ENCODE results near the gene GALNT11. TPM values are rescaled to one million over a fixed set of nuclear protein-coding genes. Genes with fewer than 3 reads are reported as not detected.
"Not testable (repeated sequence)": the region's sequence is repeated elsewhere in the genome, so short reads cannot be mapped to it uniquely, and the experiment has no call there.

The GALNT11 gene
- total RNA-seq: 68.3 TPM

DNA sequence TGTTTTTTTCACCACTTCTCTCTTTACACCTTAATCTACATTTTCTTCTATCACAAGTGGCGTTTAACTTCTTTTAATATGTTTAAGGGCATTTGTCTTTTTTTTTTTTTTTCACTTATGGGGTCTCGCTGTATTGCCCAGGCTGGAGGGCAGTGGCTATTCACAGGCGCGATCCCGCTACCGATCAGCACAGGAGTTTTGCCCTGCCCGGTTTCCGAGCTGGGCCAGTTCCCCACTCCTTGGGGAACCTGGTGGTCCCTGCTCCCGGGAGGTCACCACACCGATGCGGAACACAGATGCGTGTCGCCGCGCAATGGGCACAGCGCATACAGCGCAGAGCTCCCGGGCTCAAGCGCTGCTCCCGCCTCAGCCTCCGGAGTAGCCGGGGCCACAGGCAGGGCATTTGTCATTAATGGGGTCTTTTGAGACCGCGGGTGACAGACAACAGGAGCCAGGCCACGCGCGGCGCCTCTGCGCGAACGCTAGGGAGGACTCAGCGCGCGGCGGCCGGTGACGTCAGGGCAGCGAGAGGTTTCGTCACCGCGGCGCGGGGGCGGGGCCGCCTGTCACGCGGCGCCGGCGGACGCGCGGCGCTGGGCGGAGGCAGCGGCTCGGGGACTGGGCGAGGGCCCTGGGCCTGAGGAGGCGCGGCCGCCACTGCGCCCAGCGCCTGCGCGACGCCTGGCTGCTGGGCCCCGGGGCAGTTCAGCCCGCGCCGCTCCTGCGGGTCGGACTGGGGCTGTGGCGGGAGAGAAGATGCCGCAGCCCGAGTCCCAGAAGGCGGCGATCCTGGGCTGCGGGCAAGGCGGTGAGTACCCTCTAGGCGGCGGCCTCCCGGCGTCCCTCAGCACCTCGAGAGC is at the start of gene GALNT11:
Gene GALNT11, plus strand, starts transcription at position 598 of the 860 bp plus-strand sequence. CDS start 68,554 bp downstream, outside the sequence.
- DNase-seq: peak; percentile 93

DNA sequence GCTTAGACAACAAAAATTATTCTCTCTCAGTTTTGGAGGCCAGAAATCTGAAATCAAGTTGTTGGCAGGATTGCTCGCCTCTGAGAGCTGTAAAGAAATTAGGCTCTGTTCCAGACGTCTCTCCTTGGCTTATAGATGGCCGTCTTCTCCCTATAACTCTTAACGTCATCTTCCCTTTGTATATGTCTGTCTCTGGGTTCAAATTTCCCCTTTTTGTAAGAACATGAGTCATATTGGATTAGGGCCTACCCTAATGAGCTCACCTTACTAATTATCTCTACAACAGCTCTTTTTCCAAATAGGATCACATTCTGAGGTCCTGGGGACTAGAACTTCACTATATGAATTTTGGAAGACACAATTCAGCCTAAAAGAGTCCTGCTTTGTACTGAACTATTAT is 46.9 kb upstream of the GALNT11 start:
- DNase-seq: no peak

DNA sequence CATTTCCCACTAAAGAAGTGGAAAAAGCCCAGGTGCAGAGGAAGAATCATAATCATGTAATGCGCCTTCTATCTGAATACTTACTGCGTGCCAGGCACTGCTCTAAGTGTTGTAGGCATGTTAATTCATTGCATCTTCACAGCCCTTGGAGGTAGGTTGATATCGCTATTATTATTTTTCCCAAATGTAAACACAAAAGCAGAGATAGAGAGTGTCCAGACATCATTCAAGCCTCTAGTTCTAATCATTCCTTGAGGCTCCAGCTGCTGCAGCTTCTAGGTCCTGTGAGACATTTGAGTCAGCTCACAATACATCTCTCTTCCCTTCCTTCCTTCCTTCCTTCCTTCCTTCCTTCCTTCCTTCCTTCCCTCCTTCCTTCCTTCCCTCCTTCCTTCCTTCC is 44.3 kb upstream of the GALNT11 start:
- DNase-seq: no peak

DNA sequence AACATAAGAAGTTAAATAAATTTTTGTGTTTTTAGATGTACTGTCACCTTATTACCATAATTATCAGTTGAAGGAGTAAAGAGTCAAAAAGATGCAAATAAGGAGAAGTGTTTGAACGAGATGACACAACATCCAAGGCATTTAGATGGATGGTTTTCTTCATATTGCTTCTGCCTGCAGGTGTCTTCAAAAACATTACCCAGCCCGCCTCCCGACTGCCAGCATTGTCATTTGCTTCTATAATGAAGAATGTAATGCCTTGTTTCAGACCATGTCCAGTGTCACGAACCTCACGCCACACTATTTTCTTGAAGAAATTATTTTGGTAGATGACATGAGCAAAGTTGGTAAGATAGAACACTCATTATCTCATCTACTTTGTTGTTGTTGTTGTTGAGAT is 42.7 kb upstream of the GALNT11 start:
- DNase-seq: no peak

DNA sequence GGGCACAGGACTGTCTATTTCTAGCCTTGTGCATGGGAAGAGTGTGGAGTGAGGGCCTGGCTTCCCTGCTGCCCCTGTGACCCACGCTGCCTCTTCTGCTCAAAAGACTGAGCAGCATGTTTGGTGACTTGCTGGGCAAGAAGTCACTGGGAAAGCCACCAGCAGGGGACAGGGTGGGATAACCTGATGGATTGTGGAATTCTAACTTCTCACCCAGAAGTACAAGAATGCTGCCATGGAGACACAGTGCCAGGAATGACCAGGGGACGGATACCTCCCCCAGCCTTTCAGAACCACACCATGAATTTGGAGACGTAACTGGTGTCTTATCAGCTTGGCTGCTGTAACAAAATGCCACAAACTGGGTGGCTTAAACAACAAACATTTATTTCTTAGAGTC is 40.9 kb upstream of the GALNT11 start:
- DNase-seq: no peak

DNA sequence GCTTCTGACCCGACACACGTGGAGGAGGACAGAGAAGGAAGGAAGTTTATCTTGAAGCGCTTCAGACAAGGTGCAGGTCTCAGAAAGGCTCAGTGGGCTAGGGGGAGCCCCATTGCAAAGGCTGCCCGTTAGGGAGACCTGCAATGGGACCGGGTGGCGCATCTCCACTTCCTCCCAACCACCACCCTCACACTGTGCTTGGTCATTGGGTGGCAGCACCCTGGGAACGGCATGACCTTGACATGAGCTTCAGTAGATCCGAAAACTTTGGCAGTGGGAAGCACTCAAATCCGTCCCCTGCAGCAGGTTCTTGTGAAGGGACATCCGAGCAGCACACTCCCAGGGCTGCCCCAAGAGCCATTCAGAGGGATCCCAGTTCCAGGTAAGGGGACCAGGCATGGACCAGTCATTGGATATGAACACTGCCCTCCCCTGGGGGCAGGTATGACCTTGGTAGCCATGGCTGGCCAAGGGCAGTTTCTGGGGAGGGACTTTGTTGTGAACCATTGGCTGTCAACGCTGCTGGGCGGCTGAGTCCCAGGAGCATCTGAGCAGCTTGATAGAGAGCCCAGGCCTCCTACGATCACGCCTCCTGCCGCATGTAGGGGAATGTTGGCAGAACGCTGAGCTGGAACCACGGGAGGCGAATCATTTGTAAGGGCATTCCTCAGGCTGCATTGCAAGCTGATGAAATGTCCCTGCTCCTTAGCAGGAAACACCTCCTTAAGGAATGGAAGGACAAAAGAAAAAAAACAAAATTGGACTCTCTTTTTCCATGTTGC is 37.5 kb upstream of the GALNT11 start:
- no peak for DNase-seq

DNA sequence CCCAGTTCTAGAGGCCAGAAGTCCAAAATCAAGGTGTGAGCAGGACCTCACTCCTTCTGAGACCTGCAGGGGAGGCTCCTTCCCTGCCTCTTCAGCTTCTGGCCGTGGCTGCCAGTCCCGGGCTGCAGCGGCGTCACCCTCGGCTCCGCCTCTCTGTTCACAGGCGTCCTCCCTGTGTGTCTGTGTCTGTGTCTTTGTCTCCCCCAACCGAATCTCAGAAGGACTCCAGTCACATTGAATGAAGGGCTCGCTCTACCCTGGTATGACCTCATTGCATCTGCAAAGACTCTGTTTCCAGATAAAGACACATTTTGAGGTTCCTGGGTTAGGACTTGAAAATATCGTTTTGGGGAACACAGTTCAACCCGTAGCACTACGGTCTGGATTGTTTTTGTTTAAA is 33.1 kb upstream of the GALNT11 start:
- DNase-seq: peak; percentile 53

DNA sequence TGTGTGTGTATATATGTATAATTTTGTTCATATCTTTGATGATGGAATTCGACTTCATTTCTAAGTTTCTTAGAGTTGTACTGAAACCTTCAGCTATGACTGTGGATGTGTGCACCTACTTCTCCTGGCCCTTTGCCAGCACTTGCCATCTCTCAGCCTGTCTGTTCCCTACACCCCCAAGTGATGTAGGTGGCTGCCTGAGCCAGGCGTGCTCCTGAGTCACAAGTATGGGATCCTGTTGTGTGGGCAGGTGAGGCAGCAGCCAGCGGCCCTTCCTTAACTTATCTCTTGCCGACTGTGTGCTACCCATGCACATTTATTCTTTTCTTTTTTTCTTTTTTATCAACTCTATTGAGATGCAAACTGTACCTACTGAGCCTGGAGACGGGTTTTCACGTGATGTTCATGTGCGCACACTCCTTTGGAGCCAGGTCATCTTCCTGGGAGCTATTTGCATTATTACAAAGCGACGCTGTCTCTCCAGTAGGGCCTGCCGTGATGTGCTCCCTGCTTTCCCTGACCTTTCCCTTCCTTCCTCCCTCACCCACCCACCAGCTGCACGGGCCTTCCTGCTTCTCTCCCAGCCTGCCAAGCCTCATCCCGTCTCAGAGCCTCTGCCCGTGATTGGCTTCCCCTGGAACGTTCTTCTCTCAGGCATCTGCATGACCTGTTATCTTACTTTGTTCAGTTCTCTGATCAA is 31.3 kb upstream of the GALNT11 start:
- no peak for DNase-seq

DNA sequence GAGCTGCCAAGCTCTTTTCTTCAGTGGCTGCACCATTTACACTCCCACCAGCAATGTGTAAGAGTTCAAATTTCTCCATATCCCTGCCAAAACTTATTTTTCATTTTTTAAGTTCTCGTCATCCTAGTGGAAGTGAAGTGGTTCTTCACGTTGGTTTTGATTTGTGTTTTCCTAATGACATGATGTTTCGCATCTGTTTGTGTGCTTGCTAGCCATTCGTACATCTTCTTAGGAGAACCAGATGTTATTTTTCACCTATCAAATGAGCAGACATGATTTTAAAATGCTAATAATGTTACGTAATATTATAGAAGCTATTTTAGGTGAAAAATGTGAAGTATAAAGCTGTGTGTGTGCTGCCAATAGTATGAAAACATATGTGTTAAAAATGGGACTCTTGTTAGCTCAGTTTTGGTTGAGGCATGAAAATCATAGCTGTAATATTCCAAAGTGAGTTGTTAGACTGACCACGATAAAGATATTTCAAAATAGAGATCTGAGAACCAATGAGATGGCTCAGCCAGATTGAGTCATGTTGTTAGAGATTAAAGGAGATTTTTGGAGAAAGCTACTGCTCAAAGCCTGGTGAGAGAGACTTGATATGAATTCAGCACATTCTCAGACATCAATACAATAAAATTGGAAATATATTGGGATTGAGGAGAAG is 25.9 kb upstream of the GALNT11 start:
- no peak for DNase-seq

DNA sequence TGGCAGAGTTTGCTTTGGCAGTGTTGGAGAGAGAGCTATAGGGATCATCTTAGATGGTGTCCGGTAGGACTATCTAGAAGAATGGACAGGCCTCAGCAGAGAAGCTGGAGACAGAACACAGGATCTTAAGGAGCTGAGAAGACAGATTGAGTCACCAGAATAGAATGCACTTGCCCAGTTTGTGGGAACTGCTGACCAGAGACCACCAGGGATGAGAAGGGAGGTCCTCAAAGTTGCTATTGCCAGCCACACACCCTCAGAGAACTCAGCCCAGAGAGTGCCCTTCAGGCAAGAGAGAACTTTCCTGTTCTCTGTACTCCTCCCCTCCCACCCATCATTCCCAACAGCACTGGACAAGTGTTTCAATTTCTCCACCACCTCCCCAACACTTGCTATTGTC is 25.3 kb upstream of the GALNT11 start:
- no peak for DNase-seq

DNA sequence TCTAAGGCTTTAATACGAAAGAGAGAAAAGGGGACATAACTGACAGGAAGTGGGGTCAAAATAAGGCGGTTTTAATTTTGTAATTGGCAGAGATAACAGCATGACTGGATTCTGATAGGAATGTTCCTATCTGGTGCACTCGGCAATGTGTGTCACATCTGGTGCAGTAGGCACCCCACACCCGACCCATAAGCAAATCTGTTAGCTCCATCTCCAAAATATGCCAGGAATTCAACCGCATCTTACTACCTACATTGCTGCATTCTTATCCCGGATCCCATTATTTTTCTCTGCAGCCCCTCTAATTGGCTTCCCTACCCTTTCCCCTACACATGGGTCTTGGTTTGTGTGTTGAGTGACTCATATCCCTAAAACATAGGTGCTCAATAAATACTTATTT is 19.1 kb upstream of the GALNT11 start:
- DNase-seq: no peak

DNA sequence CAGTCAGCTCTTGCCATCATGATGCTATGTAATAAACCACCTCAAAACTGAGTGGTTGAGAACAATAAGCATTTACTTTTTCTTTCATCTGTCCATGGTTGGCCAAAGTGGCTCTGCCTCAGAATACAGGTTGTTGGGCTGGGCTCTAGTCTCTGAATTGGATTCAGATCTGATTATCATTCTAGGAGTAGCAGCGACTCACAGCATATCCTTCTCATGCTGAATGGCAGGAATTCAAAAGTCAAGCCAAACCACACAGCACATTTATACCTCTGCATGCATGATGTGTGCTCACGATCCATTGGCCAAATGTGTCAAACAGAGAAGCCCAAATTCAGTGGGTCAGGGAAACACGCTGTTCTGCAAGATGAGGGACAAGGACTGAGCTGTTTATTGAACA is 13.6 kb upstream of the GALNT11 start:
- DNase-seq: no peak

DNA sequence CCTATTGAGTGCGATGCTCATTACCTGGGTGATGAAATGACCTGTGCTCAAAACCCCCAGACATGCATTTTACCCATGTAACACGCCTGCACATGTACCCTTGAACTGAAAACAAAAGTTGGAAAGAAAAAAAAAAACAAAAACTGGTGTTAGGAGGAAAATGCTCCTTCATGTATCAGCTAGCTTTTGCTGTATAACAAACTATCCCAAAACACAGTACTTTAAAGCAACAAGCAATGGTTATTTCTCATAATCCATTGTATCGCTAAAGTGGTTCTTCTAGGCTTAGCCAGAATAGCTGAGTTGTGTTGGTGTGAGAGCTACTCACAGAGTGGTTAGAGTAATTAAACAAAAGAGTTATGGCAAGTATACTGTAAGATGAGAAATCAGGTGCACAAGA is 12.2 kb upstream of the GALNT11 start:
- DNase-seq: no peak

DNA sequence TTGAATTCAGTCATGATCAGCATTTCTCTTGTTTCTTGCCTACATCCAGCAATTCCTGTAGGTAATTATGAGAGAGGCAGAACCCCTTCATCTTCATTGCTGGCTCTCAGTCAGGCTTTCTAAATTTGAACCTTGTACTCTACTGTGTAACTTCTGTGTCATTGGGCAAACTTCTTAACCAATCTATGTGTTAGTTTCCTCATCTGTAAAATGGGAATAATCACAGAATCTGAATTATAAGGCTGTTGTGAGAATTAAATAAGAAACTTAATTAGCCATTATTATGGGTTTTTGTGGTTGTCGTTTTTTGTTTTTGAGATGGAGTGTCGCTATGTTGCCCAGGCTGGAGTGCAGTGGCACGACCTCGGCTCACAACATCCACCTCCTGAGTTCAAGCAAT is 11.5 kb upstream of the GALNT11 start:
- DNase-seq: no peak

DNA sequence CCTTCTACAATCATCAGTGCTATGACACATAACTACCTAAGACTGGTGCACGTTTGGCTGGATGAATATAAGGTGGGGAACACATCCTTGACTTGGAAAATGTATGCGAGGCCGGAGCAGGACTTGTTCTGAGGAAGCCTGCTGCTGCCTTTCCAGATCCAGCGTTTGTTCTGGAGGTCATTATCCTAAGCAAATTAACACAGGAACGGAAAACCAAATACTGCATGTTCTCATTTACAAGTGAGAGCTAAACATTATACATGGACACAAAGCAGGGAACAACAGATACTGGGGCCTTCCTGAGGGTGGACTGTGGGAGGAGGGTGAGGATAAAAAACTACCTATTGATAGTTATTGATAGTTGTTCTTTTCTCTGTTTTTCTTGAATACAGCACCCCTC is 10.8 kb upstream of the GALNT11 start:
- no peak for DNase-seq

DNA sequence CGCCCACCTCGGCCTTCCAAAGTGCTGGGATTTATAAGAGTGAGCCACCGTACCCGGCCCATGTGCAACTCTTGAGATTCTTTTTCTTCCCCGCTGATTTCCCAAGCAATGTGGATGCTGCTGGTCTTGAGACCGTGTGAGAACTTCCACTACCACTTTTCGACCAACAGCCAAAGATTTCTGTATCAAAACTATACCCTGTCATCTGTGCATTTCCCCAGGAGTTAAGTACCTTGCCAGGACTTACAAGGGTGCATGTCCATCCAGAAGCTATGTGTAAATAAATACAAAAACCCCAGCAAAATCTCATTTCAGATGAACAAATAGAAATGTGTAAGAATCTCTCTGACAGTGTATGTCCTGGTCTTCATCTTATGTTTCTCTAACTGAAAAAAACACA is 9.9 kb upstream of the GALNT11 start:
- no peak for DNase-seq

DNA sequence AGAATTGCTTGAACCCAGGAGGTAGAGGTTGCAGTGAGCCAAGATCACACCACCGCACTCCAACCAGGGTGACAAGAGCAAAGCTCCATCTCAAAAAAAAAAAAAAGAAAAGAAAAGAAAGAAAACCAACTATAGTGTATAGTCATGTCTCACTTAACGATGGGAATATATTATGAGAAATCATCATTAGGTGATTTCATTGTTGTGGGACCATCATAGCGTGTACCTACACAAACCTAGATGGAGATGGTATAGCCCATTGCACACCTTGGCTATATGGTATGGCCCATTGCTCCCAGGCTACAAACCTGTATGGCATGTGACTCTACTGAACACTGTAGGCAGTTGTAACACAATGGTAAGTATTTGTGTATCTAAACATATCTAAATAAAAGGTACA is 8.5 kb upstream of the GALNT11 start:
- no peak for DNase-seq

DNA sequence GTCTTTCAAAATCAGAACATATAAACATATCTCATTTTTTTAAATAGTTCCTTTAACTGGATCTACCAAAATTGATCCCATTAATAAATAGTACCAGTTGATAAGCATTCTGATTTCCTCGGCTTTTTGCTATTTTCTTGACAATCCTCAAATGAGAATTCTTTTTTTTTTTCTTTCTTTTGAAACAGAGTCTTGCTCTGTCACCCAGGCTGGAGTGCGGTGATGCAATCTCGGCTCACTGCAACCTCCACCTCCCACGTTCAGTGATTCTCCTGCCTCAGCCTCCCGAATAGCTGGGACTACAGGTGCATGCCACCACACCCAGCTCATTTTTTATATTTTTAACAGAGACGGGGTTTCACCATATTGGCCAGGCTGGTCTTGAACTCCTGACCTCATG is 7.8 kb upstream of the GALNT11 start:
- DNase-seq: not testable (repeated sequence)

DNA sequence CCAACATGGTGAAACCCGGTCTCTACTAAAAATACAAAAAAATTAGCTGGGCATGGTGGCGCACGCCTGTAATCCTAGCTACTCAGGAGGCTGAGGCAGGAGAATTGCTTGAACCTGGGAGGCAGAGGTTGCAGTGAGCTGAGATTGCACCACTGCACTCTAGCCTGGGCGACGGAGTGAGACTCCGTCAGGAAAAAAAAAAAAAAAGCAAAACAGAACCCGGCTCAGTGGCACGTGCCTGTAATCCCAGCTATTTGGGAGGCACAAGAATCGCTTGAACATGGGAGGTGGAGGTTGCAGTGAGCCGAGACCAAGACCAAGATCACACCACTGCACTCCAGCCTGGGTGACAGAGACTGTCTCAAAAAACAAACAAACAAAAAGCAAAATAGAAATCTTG is 3.7 kb upstream of the GALNT11 start:
- DNase-seq: not testable (repeated sequence)

DNA sequence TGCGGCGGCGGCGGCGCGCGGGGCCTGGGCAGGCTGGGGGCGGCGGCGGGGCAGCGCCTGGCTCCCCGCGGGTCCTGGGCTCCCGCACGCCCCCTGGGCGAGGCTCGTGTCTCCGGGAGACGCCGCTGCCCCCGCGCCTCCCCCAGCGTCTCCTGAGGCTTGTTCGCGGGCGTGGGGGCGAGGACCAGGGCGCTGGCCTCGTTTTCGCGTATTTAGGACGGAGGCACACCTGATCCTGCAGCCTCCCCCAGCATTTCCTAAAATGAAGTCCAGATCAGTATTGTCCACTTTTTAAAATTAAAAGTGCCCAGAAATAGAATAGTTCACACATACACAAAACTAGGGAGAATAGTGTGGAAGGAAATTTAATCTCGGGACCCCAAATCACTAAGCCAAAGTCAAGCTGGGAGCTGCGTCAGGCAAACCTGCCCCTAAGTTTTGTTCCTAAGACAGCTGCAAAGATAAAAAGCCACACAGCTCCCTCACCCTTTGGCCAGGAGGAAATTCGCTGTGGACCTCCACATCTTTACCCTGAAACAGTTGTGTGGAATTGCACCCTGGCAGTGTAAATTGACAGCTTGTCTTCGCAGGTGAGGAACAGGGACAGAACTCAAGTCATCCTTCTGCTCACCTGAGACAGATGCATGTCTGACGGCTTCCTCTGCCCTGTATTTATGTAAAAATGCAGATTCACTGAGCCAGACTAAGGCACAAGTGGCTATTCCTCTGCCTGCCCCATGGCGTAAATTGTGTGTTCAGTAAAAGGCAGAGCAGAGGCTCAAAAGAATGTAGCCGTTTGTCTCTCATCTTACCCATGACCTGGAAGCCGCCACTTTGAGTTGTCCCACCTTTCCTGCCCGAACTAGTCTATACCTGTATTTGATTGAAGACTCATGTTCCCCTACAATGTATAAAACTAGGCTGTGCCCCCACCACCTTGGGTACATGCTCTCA is 740 bp downstream of the GALNT11 start:
- no peak for DNase-seq
